Suprapubic skin (tissue), 4 donors: ENCODE results near the gene DHX40. TPM values are rescaled to one million over a fixed set of nuclear protein-coding genes. Genes with fewer than 3 reads are reported as not detected.

Experiments
- DNase-seq, 2 donors: peaks; one replicate each; pipeline ENCODE4 v3.0.0-alpha.2; 2019; ENCODE audit warnings: low spot score in 2 of 2
- H3K27ac ChIP-seq: fragments of 200-600 bp; sonication (generic); one replicate; pipeline ENCODE4 v1.5.1; 2019
- H3K27me3 ChIP-seq: fragments of 200-600 bp; sonication (generic); one replicate; pipeline ENCODE4 v1.5.1; 2019
- H3K36me3 ChIP-seq: fragments of 200-600 bp; sonication (generic); one replicate; pipeline ENCODE4 v1.5.1; 2019
- H3K4me1 ChIP-seq: fragments of 200-600 bp; sonication (generic); one replicate; pipeline ENCODE4 v1.5.1; 2019
- H3K4me3 ChIP-seq: fragments of 200-600 bp; sonication (generic); one replicate; pipeline ENCODE4 v1.5.1; 2019; ENCODE audit warnings: mild to moderate bottlenecking
- H3K9me3 ChIP-seq: fragments of 200-600 bp; sonication (generic); one replicate; pipeline ENCODE4 v1.5.1; 2019
- EP300 ChIP-seq: sonication (generic); formaldehyde crosslinking; IDR thresholded peaks from one replicate; pipeline ENCODE4 v1.6.1; 2017; ENCODE audit warnings: antibody characterized with exemption
- POLR2A ChIP-seq, 2 donors: fragments of 450-650 bp; IDR thresholded peaks; one replicate each; pipeline ENCODE4 v1.6.1; 2017; ENCODE audit warnings: antibody characterized with exemption in 2 of 2, mild to moderate bottlenecking in 2 of 2, moderate library complexity in 2 of 2
- POLR2AphosphoS5 ChIP-seq, 3 donors: sonication (generic); formaldehyde crosslinking; IDR thresholded peaks; one replicate each; pipeline ENCODE4 v1.6.1; 2017; ENCODE audit warnings: antibody characterized with exemption in 3 of 3
- WGBS: methylation state at CpG from one replicate; pipeline ENCODE4 v1.1.5; 2018; 5-methylcytosine and 5-hydroxymethylcytosine counted together
- total RNA-seq, 4 donors: library from RNA; depleted of rRNA; stranded (reverse); fragments of >200 nt; gene quantifications; one replicate each; pipeline ENCODE4 v1.1.0, GENCODE V29; 2016
- TF ChIP-seq, protein P1 (sequence below), 2 donors: fragments of 200-600 bp in 1 of 2; fragments of 450-650 bp in 1 of 2; sonication (generic) in 1 of 2; IDR thresholded peaks; one replicate each; pipeline ENCODE4 v1.5.1; 2016 to 2019; ENCODE audit warnings: antibody characterized with exemption in 2 of 2, mild to moderate bottlenecking in 1 of 2, moderate library complexity in 1 of 2

DHX40 gene
- total RNA-seq, 4 donors from 2014 or later = 30.6 to 42.9 (median 37.4) TPM

DNA sequence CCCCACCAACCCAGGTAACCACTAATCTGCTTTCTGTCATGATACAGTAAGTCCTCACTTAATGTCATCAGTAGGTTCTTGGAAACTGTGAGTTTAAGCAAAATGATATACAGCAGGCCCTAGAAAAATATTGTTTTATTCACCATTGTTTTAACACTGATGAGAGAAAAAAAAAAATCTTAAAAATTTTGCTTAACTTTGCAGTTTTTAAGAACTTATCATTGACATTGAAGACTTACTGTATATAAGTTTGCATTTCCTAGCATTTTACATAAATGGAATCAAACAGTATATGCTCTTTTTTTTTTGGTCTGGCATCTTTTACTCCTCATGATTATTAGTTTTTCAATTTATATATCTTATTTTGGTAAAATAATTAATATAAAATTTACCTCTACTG lies 34.8 kb downstream of the DHX40 start:
- no peaks in the 10 kb centered on the region for H3K27me3 ChIP-seq
- H3K27ac ChIP-seq = no peak overlapping the region
- H3K4me1 ChIP-seq = no peaks in the 10 kb centered on the region
- peaks cover 26% of the 10 kb centered on the region for H3K36me3 ChIP-seq
- TF ChIP-seq POLR2A (IDR thresholded peaks at IDR 0.05) (no peak), EP300 (no peak), POLR2AphosphoS5 (IDR thresholded peaks at IDR 0.05) (no peak)
- TF ChIP-seq, protein P1, sequence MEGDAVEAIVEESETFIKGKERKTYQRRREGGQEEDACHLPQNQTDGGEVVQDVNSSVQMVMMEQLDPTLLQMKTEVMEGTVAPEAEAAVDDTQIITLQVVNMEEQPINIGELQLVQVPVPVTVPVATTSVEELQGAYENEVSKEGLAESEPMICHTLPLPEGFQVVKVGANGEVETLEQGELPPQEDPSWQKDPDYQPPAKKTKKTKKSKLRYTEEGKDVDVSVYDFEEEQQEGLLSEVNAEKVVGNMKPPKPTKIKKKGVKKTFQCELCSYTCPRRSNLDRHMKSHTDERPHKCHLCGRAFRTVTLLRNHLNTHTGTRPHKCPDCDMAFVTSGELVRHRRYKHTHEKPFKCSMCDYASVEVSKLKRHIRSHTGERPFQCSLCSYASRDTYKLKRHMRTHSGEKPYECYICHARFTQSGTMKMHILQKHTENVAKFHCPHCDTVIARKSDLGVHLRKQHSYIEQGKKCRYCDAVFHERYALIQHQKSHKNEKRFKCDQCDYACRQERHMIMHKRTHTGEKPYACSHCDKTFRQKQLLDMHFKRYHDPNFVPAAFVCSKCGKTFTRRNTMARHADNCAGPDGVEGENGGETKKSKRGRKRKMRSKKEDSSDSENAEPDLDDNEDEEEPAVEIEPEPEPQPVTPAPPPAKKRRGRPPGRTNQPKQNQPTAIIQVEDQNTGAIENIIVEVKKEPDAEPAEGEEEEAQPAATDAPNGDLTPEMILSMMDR (IDR thresholded peaks at IDR 0.05) = no peak
- DNase-seq = no peak
- no peak overlapping the region for H3K4me3 ChIP-seq
- no peaks in the 10 kb centered on the region for H3K9me3 ChIP-seq

DNA sequence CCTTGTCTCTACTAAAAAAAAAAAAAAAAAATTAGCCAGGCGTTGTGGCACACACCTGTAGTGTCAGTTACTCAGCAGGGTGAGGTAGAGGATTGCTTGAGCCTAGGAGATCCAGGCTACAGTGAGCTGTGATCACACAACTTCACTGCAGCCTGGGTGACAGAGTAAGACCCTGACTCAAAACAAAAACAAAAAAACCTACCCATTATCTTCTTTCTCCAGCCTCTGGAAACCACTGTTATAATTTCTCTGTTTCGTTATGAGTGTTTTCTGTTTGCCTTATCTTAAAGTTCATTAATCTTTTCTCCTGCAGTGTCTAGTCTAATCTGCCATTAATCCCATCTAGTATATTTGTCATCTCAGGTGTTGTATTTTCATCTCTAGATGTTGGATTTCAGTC lies 35.7 kb downstream of the DHX40 start:
- Histone ChIP-seq H3K27me3 (no peaks in the 10 kb centered on the region), H3K27ac (no peak overlapping the region), H3K9me3 (no peaks in the 10 kb centered on the region), H3K36me3 (peaks cover 35% of the 10 kb centered on the region), H3K4me3 (no peak overlapping the region), H3K4me1 (no peaks in the 10 kb centered on the region)
- WGBS = 94% methylated on average over 2 of the region's 2 CpGs
- DNase-seq = no peak
- TF ChIP-seq POLR2AphosphoS5 (IDR thresholded peaks at IDR 0.05) (no peak), POLR2A (IDR thresholded peaks at IDR 0.05) (no peak), EP300 (no peak)
- TF ChIP-seq, protein P1 (IDR thresholded peaks at IDR 0.05) = no peak

DNA sequence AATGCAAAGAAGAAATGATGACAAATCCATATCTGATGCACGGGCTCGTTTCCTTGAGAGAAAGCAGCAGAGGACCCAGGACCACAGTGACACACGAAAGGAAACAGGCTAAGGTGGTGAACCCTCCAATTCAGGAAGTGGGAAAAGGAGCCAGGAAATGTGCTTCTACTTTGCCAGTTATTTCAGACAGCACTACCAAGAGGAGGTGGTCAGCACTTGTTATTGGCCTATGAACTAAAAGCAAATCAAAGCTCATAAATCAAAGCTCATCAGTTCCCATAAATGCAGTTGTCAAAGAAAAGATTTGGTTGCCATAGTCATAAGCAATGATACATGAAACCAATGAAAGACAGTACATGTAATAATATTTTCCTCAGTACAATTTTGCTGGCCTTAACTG lies 41.7 kb downstream of the DHX40 start:
- DNase-seq = no peak
- Histone ChIP-seq H3K4me3 (no peak overlapping the region), H3K9me3 (no peaks in the 10 kb centered on the region), H3K36me3 (peaks cover 61% of the 10 kb centered on the region), H3K27me3 (no peaks in the 10 kb centered on the region), H3K27ac (no peak overlapping the region), H3K4me1 (no peaks in the 10 kb centered on the region)
- TF ChIP-seq POLR2AphosphoS5 (IDR thresholded peaks at IDR 0.05) = no peak
- no peak for TF ChIP-seq POLR2A (IDR thresholded peaks at IDR 0.05)
- TF ChIP-seq, protein P1 (IDR thresholded peaks at IDR 0.05) = no peak
- WGBS = 78% methylated on average over 3 of the region's 3 CpGs

DNA sequence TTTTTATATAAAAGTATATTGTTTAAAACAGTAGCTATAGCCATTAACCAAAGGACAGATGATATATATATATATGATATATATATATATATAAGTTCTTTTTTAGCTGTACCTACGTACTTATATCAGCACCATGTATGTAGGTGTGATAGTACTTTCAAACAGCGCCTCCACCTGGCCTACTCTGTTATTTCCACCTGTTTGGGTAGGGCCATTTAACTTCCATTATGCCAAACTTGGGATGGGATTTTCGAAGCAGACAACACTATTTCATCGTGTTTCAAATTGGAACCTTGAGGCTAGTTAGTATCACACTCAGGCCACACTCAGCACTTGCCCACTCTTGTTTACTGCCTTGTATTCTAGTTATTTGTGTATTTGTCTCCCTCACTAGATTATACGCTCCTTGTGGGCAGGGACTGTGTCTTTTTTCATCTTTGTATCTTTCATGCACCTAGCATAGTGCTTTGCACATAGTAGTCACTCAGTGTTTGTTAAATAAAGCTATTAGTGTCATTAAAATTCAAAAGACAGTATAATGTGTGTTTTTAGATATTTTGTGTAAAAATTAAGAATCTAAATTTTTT lies 42.5 kb downstream of the DHX40 start:
- WGBS = 89% methylated on average over 5 of the region's 5 CpGs
- Histone ChIP-seq H3K4me3 (no peak overlapping the region), H3K9me3 (no peaks in the 10 kb centered on the region), H3K27ac (no peak overlapping the region), H3K36me3 (peaks cover 57% of the 10 kb centered on the region), H3K27me3 (no peaks in the 10 kb centered on the region), H3K4me1 (no peaks in the 10 kb centered on the region)
- TF ChIP-seq POLR2AphosphoS5 (IDR thresholded peaks at IDR 0.05) (no peak), POLR2A (IDR thresholded peaks at IDR 0.05) (no peak), EP300 (no peak)
- TF ChIP-seq, protein P1 (IDR thresholded peaks at IDR 0.05) = no peak
- no peak for DNase-seq

DNA sequence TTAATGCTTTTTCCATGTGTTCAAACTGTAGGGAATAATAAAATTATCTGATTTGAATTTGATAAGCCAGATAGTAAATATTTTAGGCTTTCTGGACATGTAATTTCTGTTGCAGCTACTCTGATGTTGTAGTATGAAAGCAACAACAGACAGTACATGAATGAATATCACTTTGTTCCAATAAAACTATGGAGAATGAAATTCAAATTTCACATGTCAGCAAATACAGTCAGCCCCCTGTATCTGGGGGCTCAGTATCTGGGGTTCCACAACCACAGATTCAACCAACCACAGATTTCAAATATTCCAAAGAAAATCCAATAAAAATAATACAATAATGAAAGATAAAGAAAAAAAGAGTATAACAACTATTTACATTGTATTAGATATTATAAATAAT lies 46.1 kb downstream of the DHX40 start:
- Histone ChIP-seq H3K4me3 (no peak overlapping the region), H3K27me3 (no peaks in the 10 kb centered on the region), H3K27ac (no peak overlapping the region), H3K36me3 (peaks cover 33% of the 10 kb centered on the region), H3K4me1 (no peaks in the 10 kb centered on the region), H3K9me3 (no peaks in the 10 kb centered on the region)
- no peak for DNase-seq
- no peak for TF ChIP-seq POLR2A (IDR thresholded peaks at IDR 0.05)
- TF ChIP-seq, protein P1 (IDR thresholded peaks at IDR 0.05) = no peak
- TF ChIP-seq POLR2AphosphoS5 (IDR thresholded peaks at IDR 0.05) = no peak
- TF ChIP-seq EP300 = no peak
